OCI-LY1 (cell line): ENCODE results near the gene ABCG8.

ENCODE experiments used
- H2AFZ ChIP-seq: fragments of 200-600 bp; sonication (generic), shearing (Covaris generic); 2 replicates; pipeline ENCODE4 v1.6.0; 2014; ENCODE audit warnings: antibody characterized with exemption, mild to moderate bottlenecking, low read length
- H3F3A ChIP-seq: fragments of 200-600 bp; sonication (generic), shearing (Covaris generic); 2 replicates; pipeline ENCODE4 v1.6.0; 2014; ENCODE audit warnings: mild to moderate bottlenecking, antibody characterized with exemption, low read length, moderate library complexity; ENCODE audit not compliant: insufficient read depth
- H3K27ac ChIP-seq: fragments of 200-600 bp; sonication (generic); 2 replicates; pipeline ENCODE4 v1.5.1; 2014; ENCODE audit warnings: low read length, mixed run types, mild to moderate bottlenecking, low read depth; ENCODE audit not compliant: poor library complexity, severe bottlenecking
- H3K27me3 ChIP-seq: fragments of 200-600 bp; sonication (generic); 2 replicates; pipeline ENCODE4 v1.6.0; 2014; ENCODE audit warnings: antibody characterized with exemption, mild to moderate bottlenecking, low read length, moderate library complexity; ENCODE audit not compliant: insufficient read depth
- H3K36me3 ChIP-seq: fragments of 200-600 bp; sonication (generic); 2 replicates; pipeline ENCODE4 v1.6.1; 2014; ENCODE audit warnings: mild to moderate bottlenecking, antibody characterized with exemption, low read length, moderate library complexity, mixed read lengths; ENCODE audit not compliant: insufficient read depth
- H3K4me1 ChIP-seq: fragments of 200-600 bp; sonication (generic); 2 replicates; pipeline ENCODE4 v1.5.1; 2014; ENCODE audit warnings: mild to moderate bottlenecking, low read length, moderate library complexity; ENCODE audit not compliant: insufficient read depth, severe bottlenecking
- H3K4me2 ChIP-seq: fragments of 200-600 bp; sonication (generic), shearing (Covaris generic); 2 replicates; pipeline ENCODE4 v1.6.1; 2014; ENCODE audit warnings: low read length
- H3K4me3 ChIP-seq: fragments of 200-600 bp; sonication (generic); 2 replicates; pipeline ENCODE4 v1.5.1; 2014; ENCODE audit warnings: low read length, low read depth, mild to moderate bottlenecking, mixed read lengths; ENCODE audit not compliant: poor library complexity, severe bottlenecking
- H3K79me2 ChIP-seq: fragments of 200-600 bp; shearing (Covaris generic); 2 replicates; pipeline ENCODE4 v1.6.1; 2016; ENCODE audit warnings: mixed run types, low read length, mixed read lengths; ENCODE audit not compliant: insufficient read depth
- H3K9ac ChIP-seq: fragments of 200-600 bp; sonication (generic), shearing (Covaris generic); 2 replicates; pipeline ENCODE4 v1.6.1; 2014; ENCODE audit warnings: mild to moderate bottlenecking, low read length, mixed read lengths
- H3K9me2 ChIP-seq: fragments of 200-600 bp; sonication (generic), shearing (Covaris generic); 2 replicates; pipeline ENCODE4 v1.6.1; 2014; ENCODE audit warnings: low read depth, mild to moderate bottlenecking, low read length, mixed read lengths
- H3K9me3 ChIP-seq: fragments of 200-600 bp; shearing (Covaris generic); 2 replicates; pipeline ENCODE4 v1.6.1; 2014; ENCODE audit warnings: low read length, mixed read lengths
- H4K20me1 ChIP-seq: fragments of 200-600 bp; sonication (generic), shearing (Covaris generic); 2 replicates; pipeline ENCODE4 v1.6.0; 2016; ENCODE audit warnings: mild to moderate bottlenecking, low read length; ENCODE audit not compliant: insufficient read depth
- EZH2 ChIP-seq: fragments of 200-600 bp; sonication (generic), shearing (Covaris generic); IDR thresholded peaks from 2 replicates; pipeline ENCODE4 v1.8.0; 2017; ENCODE audit warnings: borderline replicate concordance, mixed run types, mild to moderate bottlenecking, antibody characterized with exemption, low read length, moderate library complexity, mixed read lengths
- TF ChIP-seq, protein P1 (sequence below): fragments of 200-600 bp; sonication (generic), shearing (Covaris generic); IDR thresholded peaks from 2 replicates; pipeline ENCODE4 v1.5.1; 2017; ENCODE audit warnings: mild to moderate bottlenecking, antibody characterized with exemption, low read length, moderate library complexity, mixed read lengths

The ABCG8 gene

GRCh38 chr2:43824512-43824911 lies 14.3 kb upstream of the ABCG8 start:
- Histone ChIP-seq H3K9me2 (no peaks in the 10 kb centered on the region), H3K36me3 (no peaks in the 10 kb centered on the region), H3K79me2 (no peaks in the 10 kb centered on the region), H3F3A (no peaks in the 10 kb centered on the region), H3K4me1 (no peaks in the 10 kb centered on the region), H3K27ac (no peak overlapping the region), H3K27me3 (no peaks in the 10 kb centered on the region), H3K4me2 (no peak overlapping the region), H2AFZ (no peak overlapping the region), H4K20me1 (no peaks in the 10 kb centered on the region), H3K4me3 (no peak overlapping the region), H3K9me3 (no peaks in the 10 kb centered on the region), H3K9ac (no peak overlapping the region)
- TF ChIP-seq, protein P1, sequence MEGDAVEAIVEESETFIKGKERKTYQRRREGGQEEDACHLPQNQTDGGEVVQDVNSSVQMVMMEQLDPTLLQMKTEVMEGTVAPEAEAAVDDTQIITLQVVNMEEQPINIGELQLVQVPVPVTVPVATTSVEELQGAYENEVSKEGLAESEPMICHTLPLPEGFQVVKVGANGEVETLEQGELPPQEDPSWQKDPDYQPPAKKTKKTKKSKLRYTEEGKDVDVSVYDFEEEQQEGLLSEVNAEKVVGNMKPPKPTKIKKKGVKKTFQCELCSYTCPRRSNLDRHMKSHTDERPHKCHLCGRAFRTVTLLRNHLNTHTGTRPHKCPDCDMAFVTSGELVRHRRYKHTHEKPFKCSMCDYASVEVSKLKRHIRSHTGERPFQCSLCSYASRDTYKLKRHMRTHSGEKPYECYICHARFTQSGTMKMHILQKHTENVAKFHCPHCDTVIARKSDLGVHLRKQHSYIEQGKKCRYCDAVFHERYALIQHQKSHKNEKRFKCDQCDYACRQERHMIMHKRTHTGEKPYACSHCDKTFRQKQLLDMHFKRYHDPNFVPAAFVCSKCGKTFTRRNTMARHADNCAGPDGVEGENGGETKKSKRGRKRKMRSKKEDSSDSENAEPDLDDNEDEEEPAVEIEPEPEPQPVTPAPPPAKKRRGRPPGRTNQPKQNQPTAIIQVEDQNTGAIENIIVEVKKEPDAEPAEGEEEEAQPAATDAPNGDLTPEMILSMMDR = no peak
- no peak for TF ChIP-seq EZH2

DNA sequence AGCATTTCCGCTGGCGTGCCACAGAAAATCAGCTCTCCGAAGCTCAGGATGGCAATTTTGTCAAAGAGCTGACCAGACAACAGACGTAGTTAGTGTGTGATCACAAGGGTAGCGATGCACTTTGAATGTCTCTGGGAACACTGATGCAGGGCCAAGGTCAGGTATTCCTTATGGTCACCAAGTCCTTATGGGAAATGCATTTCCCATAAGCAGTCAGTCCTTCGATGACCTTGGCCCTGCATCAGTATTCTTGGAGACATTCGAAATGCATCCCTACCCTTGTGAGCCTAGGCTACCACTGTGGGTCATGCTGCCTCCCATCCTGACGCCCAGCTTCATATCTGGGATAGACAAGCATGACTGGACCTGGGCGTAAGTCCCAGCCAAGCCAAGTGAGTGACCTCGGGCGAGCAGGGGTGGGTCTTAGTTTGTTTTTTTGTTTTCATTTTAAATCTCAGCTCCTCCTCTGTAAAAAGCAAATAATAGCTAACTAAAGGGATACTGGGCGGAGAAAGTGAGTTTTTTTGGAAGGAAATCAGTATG lies 13.7 kb upstream of the ABCG8 start:
- Histone ChIP-seq H2AFZ (no peak overlapping the region), H3K4me1 (no peaks in the 10 kb centered on the region), H4K20me1 (no peaks in the 10 kb centered on the region), H3K9ac (no peak overlapping the region), H3K79me2 (no peaks in the 10 kb centered on the region), H3K27me3 (no peaks in the 10 kb centered on the region), H3K4me3 (no peak overlapping the region), H3K9me3 (no peaks in the 10 kb centered on the region), H3K27ac (no peak overlapping the region), H3K36me3 (no peaks in the 10 kb centered on the region), H3K4me2 (no peak overlapping the region), H3F3A (no peaks in the 10 kb centered on the region), H3K9me2 (no peaks in the 10 kb centered on the region)
- TF ChIP-seq EZH2 = no peak
- TF ChIP-seq, protein P1 = no peak

DNA sequence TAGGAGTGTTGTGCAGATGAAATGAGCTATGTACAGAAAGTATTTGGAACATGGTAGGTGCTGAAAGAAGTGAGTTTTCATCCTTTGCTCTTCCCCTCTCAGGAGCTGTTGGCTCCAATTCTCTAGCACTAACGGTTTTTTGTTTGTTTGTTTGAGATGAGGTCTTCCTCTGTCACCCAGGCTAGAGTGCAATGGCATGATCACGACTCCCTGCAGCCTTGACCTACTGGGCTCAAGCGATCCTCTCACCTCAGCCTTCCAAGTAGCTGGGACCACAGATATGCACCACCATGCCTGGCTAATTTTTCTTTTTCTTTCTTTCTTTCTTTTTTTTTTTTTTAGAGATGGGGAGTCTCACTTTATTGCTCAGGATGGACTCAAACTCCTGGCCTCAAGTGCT lies 12.9 kb upstream of the ABCG8 start:
- Histone ChIP-seq H2AFZ (no peak overlapping the region), H3K4me2 (no peak overlapping the region), H3K9ac (no peak overlapping the region), H3K27ac (no peak overlapping the region), H3K27me3 (no peaks in the 10 kb centered on the region), H3K4me1 (no peaks in the 10 kb centered on the region), H3F3A (no peaks in the 10 kb centered on the region), H4K20me1 (no peaks in the 10 kb centered on the region), H3K9me3 (no peaks in the 10 kb centered on the region), H3K36me3 (no peaks in the 10 kb centered on the region), H3K4me3 (no peak overlapping the region), H3K9me2 (no peaks in the 10 kb centered on the region), H3K79me2 (no peaks in the 10 kb centered on the region)
- TF ChIP-seq EZH2 = no peak
- TF ChIP-seq, protein P1 = no peak
